ENCODE data around the gene ORC1. TPM values are rescaled to one million over a fixed set of nuclear protein-coding genes. Genes with fewer than 3 reads are reported as not detected.

The ORC1 gene
- polyA plus RNA-seq, 4 donors: 5.9 to 7.7 (median 6.6) TPM

DNA sequence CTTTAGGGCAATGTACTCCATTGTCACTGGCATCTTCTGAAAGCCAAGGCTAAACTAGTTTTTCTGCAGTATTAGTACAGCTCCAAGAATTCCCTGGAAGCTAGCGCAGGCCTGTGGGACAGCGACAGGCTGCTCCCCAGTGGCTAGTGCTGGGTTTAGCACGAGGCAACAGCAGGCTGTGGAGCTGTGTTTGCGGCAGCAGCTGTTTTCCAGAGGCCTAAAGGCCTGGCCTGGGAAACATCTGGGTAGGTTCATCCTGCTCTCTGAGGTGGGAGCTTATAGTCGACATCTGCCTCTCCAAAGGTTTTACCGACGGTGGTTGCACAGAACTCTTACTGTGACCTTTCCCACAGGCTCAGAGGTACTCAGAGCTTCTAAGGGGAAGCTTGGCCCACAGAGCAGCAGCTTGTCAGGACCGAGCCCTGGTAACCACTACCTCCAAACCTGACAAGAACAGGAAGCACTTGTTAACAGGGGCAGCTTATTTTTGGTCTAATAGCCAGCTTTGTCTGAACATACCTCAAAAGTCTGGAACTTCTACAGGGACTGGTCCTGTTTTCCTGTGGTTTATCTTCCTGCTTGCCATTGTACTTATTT lies 55.4 kb downstream of the ORC1 start:
- no peak for DNase-seq (ENCODE audit: low read depth in 4 of 4, low spot score in 2 of 4)

DNA sequence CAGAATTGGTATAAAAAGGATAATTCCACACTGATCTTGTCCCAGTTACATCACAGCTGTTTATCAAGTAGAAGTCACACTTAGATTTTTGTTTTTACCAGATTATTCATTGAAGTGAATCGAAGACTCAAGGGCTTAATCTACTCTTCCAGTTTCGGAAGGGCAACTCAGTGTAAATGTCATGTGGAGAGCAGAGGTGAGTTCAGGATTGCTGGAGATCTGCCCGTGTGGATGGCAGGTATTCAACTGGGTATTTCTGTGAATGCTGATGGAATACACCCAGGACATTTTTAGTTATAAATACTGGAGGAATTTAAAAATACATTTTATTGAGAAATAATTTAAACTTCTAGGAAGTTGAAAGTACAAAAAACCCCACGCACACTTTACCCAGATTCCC lies 57.6 kb downstream of the ORC1 start:
- no peak for DNase-seq (ENCODE audit: low read depth in 4 of 4, low spot score in 2 of 4)

DNA sequence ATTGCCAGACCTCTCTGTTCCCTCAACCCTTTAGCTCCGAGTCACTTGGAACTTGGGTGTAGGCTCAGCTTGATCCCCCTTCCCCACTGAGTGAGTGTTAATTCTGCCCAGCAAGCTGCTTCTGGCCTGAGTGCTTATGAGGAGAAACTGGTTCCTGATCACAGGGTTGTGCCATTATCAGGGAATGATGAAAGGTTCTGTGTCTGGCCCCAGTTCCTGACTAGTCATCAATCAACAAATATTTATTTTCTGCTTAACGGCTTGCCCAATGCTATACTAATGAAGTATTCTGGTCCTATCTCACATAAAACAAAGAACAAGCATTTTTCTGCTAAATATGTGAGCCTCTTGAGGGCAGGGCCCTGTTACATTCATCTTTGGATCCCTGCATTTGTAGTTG lies 59.0 kb downstream of the ORC1 start:
- no peak for DNase-seq (ENCODE audit: low read depth in 4 of 4, low spot score in 2 of 4)

DNA sequence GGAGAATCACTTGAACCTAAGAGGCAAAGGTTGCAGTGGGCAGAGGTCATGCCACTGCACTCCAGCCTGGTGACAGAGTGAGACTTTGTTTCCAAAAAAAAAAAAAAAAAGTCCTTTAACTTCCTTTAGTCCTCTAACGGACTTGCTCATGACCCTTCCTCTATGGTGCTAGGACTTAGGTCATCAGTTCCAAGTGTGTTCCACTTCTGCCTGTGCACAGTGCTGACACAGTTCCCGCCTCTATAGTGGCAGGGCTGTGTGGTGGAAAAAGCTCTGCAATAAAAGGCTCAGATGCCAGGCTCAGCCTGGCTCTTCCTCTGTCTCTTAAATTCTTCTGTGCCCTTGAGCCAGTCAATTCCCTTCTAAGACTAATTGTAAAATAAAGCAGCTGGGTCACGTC lies 60.2 kb downstream of the ORC1 start:
- no peak for DNase-seq (ENCODE audit: low read depth in 4 of 4, low spot score in 2 of 4)

DNA sequence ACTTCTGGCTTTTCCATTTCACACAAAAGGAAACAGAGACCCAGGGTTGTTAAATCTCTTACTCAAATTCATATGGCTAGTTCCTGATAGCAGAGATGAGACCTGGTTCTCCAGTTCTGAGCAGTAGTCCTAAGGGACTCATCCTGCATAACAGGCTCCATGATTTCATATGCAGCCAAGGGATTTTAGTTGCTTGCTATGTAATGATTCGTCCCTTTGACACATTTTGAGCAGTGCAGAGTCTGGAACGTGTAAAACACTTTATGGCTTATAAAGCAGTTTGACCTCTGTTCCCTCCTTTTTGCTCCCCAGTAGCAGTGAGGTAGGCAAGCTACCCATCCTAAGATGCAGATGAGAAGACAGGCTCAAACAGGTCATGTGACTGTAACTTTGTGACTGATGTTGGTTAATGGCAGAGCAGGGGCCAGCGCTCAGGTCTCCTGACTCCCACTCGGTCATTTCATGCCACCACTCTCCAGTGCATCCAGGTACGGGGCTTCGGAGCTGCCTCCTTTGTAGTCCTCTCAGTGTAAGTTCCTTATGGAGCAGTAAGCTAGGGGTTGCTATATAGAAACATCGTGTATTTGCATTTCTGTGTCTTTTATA lies 62.5 kb downstream of the ORC1 start:
- DNase-seq (ENCODE audit: low read depth in 4 of 4, low spot score in 2 of 4): no peak

DNA sequence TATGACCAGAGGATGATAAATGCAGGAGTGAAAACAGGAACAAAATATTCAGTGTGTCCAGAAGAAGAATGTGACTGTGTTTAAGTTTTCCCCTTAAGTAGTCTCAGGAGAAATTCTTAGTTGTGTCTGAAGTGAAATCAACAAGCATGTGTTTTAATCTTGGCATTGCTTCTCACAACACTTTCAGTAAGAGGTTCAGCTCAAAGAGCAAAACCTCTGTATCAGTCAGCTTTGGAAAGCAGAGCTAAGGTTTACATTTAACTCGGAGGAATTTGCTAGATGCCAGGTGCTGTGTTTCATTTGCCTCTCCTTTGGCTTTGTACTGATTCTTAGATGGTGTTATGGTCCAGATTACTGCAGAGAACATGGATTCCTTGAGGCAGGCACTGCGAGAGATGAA lies 66.8 kb downstream of the ORC1 start:
- no peak for DNase-seq (ENCODE audit: low read depth in 4 of 4, low spot score in 2 of 4)

DNA sequence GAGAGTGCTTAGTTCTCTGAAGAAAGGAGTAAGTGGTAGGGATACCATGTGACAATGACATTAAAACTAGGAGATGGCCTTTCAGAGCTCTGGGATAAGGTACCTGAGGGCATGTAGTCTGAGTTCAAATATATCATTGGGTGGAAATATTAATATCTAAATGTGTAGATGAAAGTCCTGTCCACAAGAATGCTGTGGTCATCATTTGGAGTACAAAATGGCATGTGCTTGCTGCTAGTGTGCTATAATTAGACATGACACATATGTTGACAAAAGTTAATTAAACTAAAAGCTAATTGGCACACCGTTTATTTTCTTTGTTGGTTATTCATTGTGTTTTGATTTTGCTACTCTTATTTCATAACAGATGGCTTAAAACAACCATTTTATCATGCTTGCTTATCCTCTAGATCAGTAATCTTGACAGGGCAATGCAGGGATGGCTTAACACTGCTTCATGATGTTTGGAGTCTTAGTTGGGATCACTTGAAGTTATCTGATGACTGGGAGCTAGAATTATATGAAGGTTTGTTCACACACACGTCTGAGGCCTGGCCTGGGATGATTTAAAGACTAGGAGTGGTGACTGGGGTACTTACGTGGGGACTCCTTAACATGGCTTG lies 69.2 kb downstream of the ORC1 start:
- DNase-seq (ENCODE audit: low read depth in 4 of 4, low spot score in 2 of 4): no peak

DNA sequence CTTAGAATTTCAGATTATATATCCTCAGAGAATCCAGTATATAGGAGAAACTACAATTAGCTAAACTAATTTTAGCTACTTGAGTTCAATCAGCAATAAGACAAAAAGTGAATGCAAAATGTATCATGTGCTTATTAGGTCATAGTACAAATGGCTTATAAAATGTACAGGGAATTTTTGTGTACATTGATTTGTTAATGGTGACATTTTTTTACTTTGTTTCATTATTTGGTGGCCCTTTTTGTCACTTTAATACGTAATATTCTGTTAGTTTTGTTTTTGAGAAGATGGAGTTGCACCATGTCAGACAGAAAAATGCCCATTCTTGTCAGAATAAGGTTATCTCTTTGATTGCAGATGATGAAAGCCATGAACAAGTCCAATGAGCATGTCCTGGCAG lies 71.8 kb downstream of the ORC1 start:
- no peak for DNase-seq (ENCODE audit: low read depth in 4 of 4, low spot score in 2 of 4)

DNA sequence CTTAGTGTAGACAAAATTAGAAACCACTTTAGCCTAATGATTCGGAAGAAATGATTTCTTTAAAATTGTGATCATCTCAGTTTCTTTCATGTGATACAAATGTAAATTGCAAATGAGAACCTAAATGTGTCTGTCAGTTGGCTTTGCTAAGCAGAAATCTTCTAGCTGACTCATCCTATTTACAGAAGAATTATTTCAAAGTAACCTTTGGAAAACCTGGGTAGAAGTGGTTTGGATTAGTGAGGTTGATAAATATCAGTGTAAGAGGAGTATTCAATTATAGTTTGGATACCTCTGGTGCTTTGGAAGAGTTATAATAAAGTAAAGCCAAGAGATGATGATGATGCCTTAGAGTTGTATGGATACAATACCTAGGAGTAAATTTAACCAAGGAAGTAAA lies 75.6 kb downstream of the ORC1 start:
- DNase-seq (ENCODE audit: low read depth in 4 of 4, low spot score in 2 of 4): no peak

DNA sequence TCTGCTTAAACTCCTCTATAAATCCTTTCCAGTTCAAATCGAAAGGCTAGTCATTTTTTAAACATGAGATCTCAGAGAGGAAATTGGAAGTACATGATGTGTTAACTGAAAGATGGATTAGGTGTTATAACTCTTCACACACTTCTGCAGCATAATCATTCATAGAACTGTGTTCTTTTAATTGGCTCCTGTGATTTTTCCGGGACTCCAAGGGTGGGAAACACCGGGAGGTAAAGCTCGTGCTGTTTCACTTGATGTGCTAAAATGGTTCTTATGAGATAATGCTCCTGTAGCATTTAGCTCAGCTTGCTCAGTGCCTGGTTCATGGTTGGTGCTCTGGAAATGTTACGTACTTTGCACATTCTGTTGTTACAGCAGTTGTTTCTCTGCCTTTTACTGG lies 78.4 kb downstream of the ORC1 start:
- no peak for DNase-seq (ENCODE audit: low read depth in 4 of 4, low spot score in 2 of 4)

DNA sequence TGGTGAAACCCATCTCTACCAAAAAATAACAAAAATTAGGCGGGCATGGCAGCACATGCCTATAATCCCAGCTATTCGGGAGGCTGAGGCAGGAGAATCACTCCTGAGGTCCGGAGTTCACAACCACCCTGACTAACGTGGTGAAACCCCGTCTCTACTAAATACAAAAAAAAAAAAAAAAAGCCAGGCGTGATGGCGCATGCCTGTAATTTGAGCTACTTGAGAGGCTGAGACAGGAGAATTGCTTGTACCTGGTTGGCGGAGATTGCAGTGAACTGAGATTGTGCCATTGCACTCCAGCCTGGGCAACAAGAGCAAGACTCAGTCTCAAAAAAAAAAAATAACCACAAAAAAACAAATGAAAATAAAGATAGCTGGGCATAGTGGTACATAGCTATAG lies 80.5 kb downstream of the ORC1 start:
- no peak for DNase-seq (ENCODE audit: low read depth in 4 of 4, low spot score in 2 of 4)

Other genes with a start within 250 kb of the ORC1 start
- 10 to 100 TPM; 26.8 to 45.1 (median 32.6) TPM for gene CC2D1B, start 38.2 kb downstream of the ORC1 start, polyA plus RNA-seq (ENCODE audit: insufficient read length in 4 of 4)
- gene PRPF38A, start 179 bp upstream of the ORC1 start, polyA plus RNA-seq (ENCODE audit: insufficient read length in 4 of 4): 10 to 100 TPM; 71.8 to 87.9 (median 78.3) TPM
- gene TUT4, start 148.7 kb upstream of the ORC1 start, polyA plus RNA-seq (ENCODE audit: insufficient read length in 4 of 4): 100 to 1,000 TPM in 2 of 4 donors, 10 to 100 TPM in 2; 65.6 to 131 (median 91.2) TPM
- gene GPX7, start 197.9 kb upstream of the ORC1 start, polyA plus RNA-seq (ENCODE audit: insufficient read length in 4 of 4): 100 to 1,000 TPM in 1 of 4 donors, 10 to 100 TPM in 3; 68.8 to 102 (median 71.7) TPM
- 1 to 10 TPM; 1.2 to 2.4 (median 1.5) TPM for gene SHISAL2A, start 228.7 kb upstream of the ORC1 start, polyA plus RNA-seq (ENCODE audit: insufficient read length in 4 of 4)

All from left renal cortex interstitium (tissue), 4 donors.